H9 (cell line): ENCODE data around the gene PLEKHO2. TPM values are rescaled to one million over a fixed set of nuclear protein-coding genes. Genes with fewer than 3 reads are reported as not detected.

Experiments used
- DNase-seq: peaks from one replicate; pipeline ENCODE4 v3.0.0-alpha.2; 2017
- H2AFZ ChIP-seq: one replicate; pipeline ENCODE4 v1.6.1; 2013; ENCODE audit warnings: mild to moderate bottlenecking, low read length, control low read depth, moderate library complexity
- H2AK5ac ChIP-seq: 2 replicates; pipeline ENCODE4 v1.6.1; 2013; ENCODE audit warnings: low read length, control low read depth, mixed read lengths; ENCODE audit not compliant: insufficient read length
- H2BK120ac ChIP-seq: one replicate; pipeline ENCODE4 v1.6.1; 2013; ENCODE audit warnings: low read depth, mild to moderate bottlenecking, low read length, control low read depth, inconsistent platforms; ENCODE audit not compliant: poor library complexity, severe bottlenecking
- H2BK12ac ChIP-seq: 2 replicates; pipeline ENCODE4 v1.6.1; 2013; ENCODE audit warnings: low read length, control low read depth, mixed read lengths, low read depth; ENCODE audit not compliant: insufficient read length
- H2BK15ac ChIP-seq: 2 replicates; pipeline ENCODE4 v1.6.1; 2013; ENCODE audit warnings: low read depth, low read length, control low read depth
- H2BK20ac ChIP-seq: one replicate; pipeline ENCODE4 v1.6.1; 2013; ENCODE audit warnings: low read depth, mild to moderate bottlenecking, low read length, control low read depth, inconsistent platforms; ENCODE audit not compliant: poor library complexity, severe bottlenecking
- H2BK5ac ChIP-seq: 2 replicates; pipeline ENCODE4 v1.6.1; 2013; ENCODE audit warnings: low read length, control low read depth, mixed read lengths; ENCODE audit not compliant: insufficient read length
- H3K14ac ChIP-seq: 2 replicates; pipeline ENCODE4 v1.6.1; 2013; ENCODE audit warnings: low read length, control low read depth; ENCODE audit not compliant: insufficient read depth
- H3K18ac ChIP-seq: 2 replicates; pipeline ENCODE4 v1.6.1; 2013; ENCODE audit warnings: low read depth, mild to moderate bottlenecking, mixed read lengths, low read length, control low read depth; ENCODE audit not compliant: insufficient read length
- H3K23ac ChIP-seq: 2 replicates; pipeline ENCODE4 v1.6.1; 2013; ENCODE audit warnings: low read length, control low read depth, mixed read lengths, low read depth; ENCODE audit not compliant: insufficient read length
- H3K23me2 ChIP-seq: 2 replicates; pipeline ENCODE4 v1.6.1; 2013; ENCODE audit warnings: low read depth, mild to moderate bottlenecking, mixed read lengths, low read length, control low read depth; ENCODE audit not compliant: insufficient read length, poor library complexity, severe bottlenecking
- H3K27ac ChIP-seq: 2 replicates; pipeline ENCODE4 v1.5.1; 2013; ENCODE audit warnings: low read length, control low read depth, mixed read lengths, low read depth; ENCODE audit not compliant: insufficient read length
- H3K27me3 ChIP-seq: 2 replicates; pipeline ENCODE4 v1.6.1; 2013; ENCODE audit warnings: low read length, control low read depth, inconsistent platforms; ENCODE audit not compliant: insufficient read depth
- H3K4ac ChIP-seq: 2 replicates; pipeline ENCODE4 v1.6.1; 2013; ENCODE audit warnings: low read depth, mild to moderate bottlenecking, control low read depth, inconsistent platforms, low read length, moderate library complexity
- H3K4me1 ChIP-seq: 2 replicates; pipeline ENCODE4 v1.6.1; 2013; ENCODE audit warnings: low read length, control low read depth, inconsistent platforms; ENCODE audit not compliant: insufficient read depth
- H3K4me2 ChIP-seq: 2 replicates; pipeline ENCODE4 v1.6.1; 2013; ENCODE audit warnings: low read length, control low read depth, mixed read lengths; ENCODE audit not compliant: insufficient read length, insufficient read depth
- H3K56ac ChIP-seq: 2 replicates; pipeline ENCODE4 v1.6.1; 2013; ENCODE audit warnings: low read depth, mild to moderate bottlenecking, mixed read lengths, low read length, control low read depth; ENCODE audit not compliant: insufficient read length
- H3K79me1 ChIP-seq: 2 replicates; pipeline ENCODE4 v1.6.1; 2013; ENCODE audit warnings: low read depth, mild to moderate bottlenecking, moderate library complexity, low read length, control low read depth, inconsistent platforms; ENCODE audit not compliant: insufficient read depth, poor library complexity, severe bottlenecking
- H3K79me2 ChIP-seq: 2 replicates; pipeline ENCODE4 v1.6.1; 2013; ENCODE audit warnings: low read length, control low read depth, inconsistent platforms; ENCODE audit not compliant: insufficient read depth
- H3K9ac ChIP-seq: 2 replicates; pipeline ENCODE4 v1.6.1; 2013; ENCODE audit warnings: low read length, control low read depth, mixed read lengths; ENCODE audit not compliant: insufficient read length; ENCODE audit errors: extremely low read depth
- H3K9me3 ChIP-seq: one replicate; pipeline ENCODE4 v1.6.1; 2013; ENCODE audit warnings: low read depth, low read length, inconsistent platforms; ENCODE audit not compliant: control insufficient read depth
- H3T11ph ChIP-seq: one replicate; pipeline ENCODE4 v1.6.1; 2013; ENCODE audit warnings: mild to moderate bottlenecking, low read length, control low read depth, inconsistent platforms
- H4K20me1 ChIP-seq: one replicate; pipeline ENCODE4 v1.6.1; 2013; ENCODE audit not compliant: control insufficient read depth, insufficient read length, insufficient read depth
- H4K5ac ChIP-seq: 2 replicates; pipeline ENCODE4 v1.6.1; 2013; ENCODE audit warnings: low read depth, mild to moderate bottlenecking, mixed read lengths, low read length, control low read depth; ENCODE audit not compliant: insufficient read length
- H4K8ac ChIP-seq: replicated peaks from 2 replicates; pipeline ENCODE4 v1.6.1; 2013; ENCODE audit warnings: low read length, control low read depth, mixed read lengths, low read depth; ENCODE audit not compliant: insufficient read length
- H4K91ac ChIP-seq: 2 replicates; pipeline ENCODE4 v1.6.1; 2013; ENCODE audit warnings: low read depth, mild to moderate bottlenecking, moderate library complexity, mixed read lengths, low read length, control low read depth; ENCODE audit not compliant: insufficient read length
- H3K27ac Mint-ChIP-seq, 3 experiments: 2 replicates in 2 of 3; 3 replicates in 1 of 3; pipeline ENCODE4 v1.8.0; 2020 to 2021; ENCODE audit warnings: mixed read lengths in 3 of 3, mild to moderate bottlenecking in 1 of 3, moderate library complexity in 1 of 3
- H3K27me3 Mint-ChIP-seq: 2 replicates; pipeline ENCODE4 v1.8.0; 2021; ENCODE audit warnings: low read depth, mild to moderate bottlenecking, moderate library complexity, mixed read lengths
- H3K36me3 Mint-ChIP-seq, 3 experiments: 2 replicates in 2 of 3; 3 replicates in 1 of 3; pipeline ENCODE4 v1.8.0; 2020 to 2021; ENCODE audit warnings: low read depth in 3 of 3, mixed read lengths in 3 of 3; ENCODE audit not compliant: insufficient read depth in 1 of 3
- H3K4me1 Mint-ChIP-seq, 2 experiments: 2 replicates each; pipeline ENCODE4 v1.8.0; 2020; ENCODE audit warnings: mixed read lengths in 2 of 2
- H3K4me3 Mint-ChIP-seq, 2 experiments: 2 replicates in 1 of 2; 3 replicates in 1 of 2; pipeline ENCODE4 v1.8.0; 2020 to 2021; ENCODE audit warnings: mild to moderate bottlenecking in 2 of 2, mixed read lengths in 2 of 2, moderate library complexity in 1 of 2
- H3K9me3 Mint-ChIP-seq, 2 experiments: 2 replicates in 1 of 2; 3 replicates in 1 of 2; pipeline ENCODE4 v1.8.0; 2020; ENCODE audit warnings: mild to moderate bottlenecking in 2 of 2, mixed read lengths in 2 of 2, moderate library complexity in 1 of 2
- WGBS: extraction: QIAGEN DNeasy Blood & Tissue Kit; methylation state at CpG from one replicate; pipeline ENCODE4 v1.1.7; 2013; ENCODE audit warnings: missing lambda C conversion rate, low lambda C conversion rate, mixed read lengths; ENCODE audit not compliant: insufficient read length; ENCODE audit errors: extremely low coverage; 5-methylcytosine and 5-hydroxymethylcytosine counted together
- total RNA-seq: library from RNA; stranded (reverse); gene quantifications from 2 replicates; pipeline ENCODE4 v1.2.1, GENCODE V29; 2021
- TF ChIP-seq, protein P1 (sequence below): fragments of 200-600 bp; sonication (generic); conservative IDR thresholded peaks from 3 replicates; pipeline ENCODE4 v1.8.0; 2021; ENCODE audit warnings: antibody characterized with exemption, mild to moderate bottlenecking

Gene PLEKHO2
- total RNA-seq, 1 experiment from 2014 or later = 18.1 TPM

GRCh38 chr15:64897345-64897985 is 55.8 kb downstream of the PLEKHO2 start:
- Histone ChIP-seq H3K18ac (no peak overlapping the region), H3K9me3 (peaks cover 9% of the 10 kb centered on the region), H3K79me1 (no peaks in the 10 kb centered on the region), H2BK20ac (no peak overlapping the region), H4K20me1 (no peaks in the 10 kb centered on the region), H4K91ac (no peak overlapping the region), H3K14ac (no peak overlapping the region), H3K9ac (no peak overlapping the region), H4K8ac (no peak overlapping the region), H3K23me2 (peaks cover 8% of the 10 kb centered on the region), H2BK5ac (no peak overlapping the region), H3K27ac (no peak overlapping the region), H2BK15ac (no peak overlapping the region), H2AK5ac (no peak overlapping the region), H2AFZ (no peak overlapping the region), H3K23ac (no peak overlapping the region), H3K27me3 (no peaks in the 10 kb centered on the region; the same call in 1 of the 2 replicates), H2BK120ac (no peak overlapping the region), H4K5ac (no peak overlapping the region), H3K4ac (no peak overlapping the region), H3K4me1 (peaks cover 6% of the 10 kb centered on the region; the same call in 1 of the 2 replicates), H3T11ph (no peak overlapping the region), H3K56ac (no peak overlapping the region), H2BK12ac (no peak overlapping the region), H3K79me2 (no peaks in the 10 kb centered on the region), H3K4me2 (no peak overlapping the region)
- no peak for DNase-seq
- Mint-ChIP-seq H3K27ac (no peak overlapping the region; a peak in 2 of 7 replicates), H3K36me3 (peaks cover 7 to 12% (median 11%) of the 10 kb centered on the region in 3 experiments; a peak in 6 of 7 replicates), H3K9me3 (peaks cover 13 to 17% of the 10 kb centered on the region in 2 experiments), H3K27me3 (peaks cover 7% of the 10 kb centered on the region; the same call in 1 of the 2 replicates), H3K4me1 (peaks cover 32 to 53% of the 10 kb centered on the region in 2 experiments), H3K4me3 (no peak overlapping the region)
- TF ChIP-seq, protein P1, sequence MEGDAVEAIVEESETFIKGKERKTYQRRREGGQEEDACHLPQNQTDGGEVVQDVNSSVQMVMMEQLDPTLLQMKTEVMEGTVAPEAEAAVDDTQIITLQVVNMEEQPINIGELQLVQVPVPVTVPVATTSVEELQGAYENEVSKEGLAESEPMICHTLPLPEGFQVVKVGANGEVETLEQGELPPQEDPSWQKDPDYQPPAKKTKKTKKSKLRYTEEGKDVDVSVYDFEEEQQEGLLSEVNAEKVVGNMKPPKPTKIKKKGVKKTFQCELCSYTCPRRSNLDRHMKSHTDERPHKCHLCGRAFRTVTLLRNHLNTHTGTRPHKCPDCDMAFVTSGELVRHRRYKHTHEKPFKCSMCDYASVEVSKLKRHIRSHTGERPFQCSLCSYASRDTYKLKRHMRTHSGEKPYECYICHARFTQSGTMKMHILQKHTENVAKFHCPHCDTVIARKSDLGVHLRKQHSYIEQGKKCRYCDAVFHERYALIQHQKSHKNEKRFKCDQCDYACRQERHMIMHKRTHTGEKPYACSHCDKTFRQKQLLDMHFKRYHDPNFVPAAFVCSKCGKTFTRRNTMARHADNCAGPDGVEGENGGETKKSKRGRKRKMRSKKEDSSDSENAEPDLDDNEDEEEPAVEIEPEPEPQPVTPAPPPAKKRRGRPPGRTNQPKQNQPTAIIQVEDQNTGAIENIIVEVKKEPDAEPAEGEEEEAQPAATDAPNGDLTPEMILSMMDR = no peak
- no CpG with 5 or more reads among the region's 6 CpGs for WGBS
